WERI-Rb-1 (cell line): Measurements from ENCODE around the gene TTLL3.
"Not testable (repeated sequence)": the region's sequence is repeated elsewhere in the genome, so short reads cannot be mapped to it uniquely, and the experiment has no call there.

Experiments used
- DNase-seq: peaks from one replicate; pipeline ENCODE4 v3.0.0-alpha.2; 2020
- H3K27ac ChIP-seq: fragments of 250-450 bp; sonication (Bioruptor Pico); 2 replicates; pipeline ENCODE4 v1.5.1; 2020; ENCODE audit warnings: mild to moderate bottlenecking, moderate library complexity
- H3K27me3 ChIP-seq: fragments of 250-450 bp; sonication (Bioruptor Pico); 2 replicates; pipeline ENCODE4 v1.5.1; 2021; ENCODE audit warnings: mild to moderate bottlenecking, low read depth, moderate library complexity; ENCODE audit not compliant: insufficient read depth, severe bottlenecking
- H3K36me3 ChIP-seq: fragments of 250-450 bp; sonication (Bioruptor Pico); 2 replicates; pipeline ENCODE4 v1.5.1; 2020; ENCODE audit warnings: mild to moderate bottlenecking, moderate library complexity
- H3K4me3 ChIP-seq: 2 replicates; pipeline ENCODE4 v1.5.1; 2011; ENCODE audit warnings: low read depth, mild to moderate bottlenecking, control low read depth, low read length
- H3K9me3 ChIP-seq: fragments of 250-450 bp; sonication (Bioruptor Pico); 2 replicates; pipeline ENCODE4 v1.5.1; 2021; ENCODE audit warnings: mild to moderate bottlenecking, moderate library complexity; ENCODE audit not compliant: severe bottlenecking
- TF ChIP-seq, protein P1 (sequence below): IDR thresholded peaks from 2 replicates; pipeline ENCODE4 v1.5.1; 2011; ENCODE audit warnings: low read depth, mild to moderate bottlenecking, control low read depth, inconsistent platforms, low read length

Gene TTLL3

GRCh38 chr3:9869955-9870354 lies 59.9 kb downstream of the TTLL3 start:
- TF ChIP-seq, protein P1, sequence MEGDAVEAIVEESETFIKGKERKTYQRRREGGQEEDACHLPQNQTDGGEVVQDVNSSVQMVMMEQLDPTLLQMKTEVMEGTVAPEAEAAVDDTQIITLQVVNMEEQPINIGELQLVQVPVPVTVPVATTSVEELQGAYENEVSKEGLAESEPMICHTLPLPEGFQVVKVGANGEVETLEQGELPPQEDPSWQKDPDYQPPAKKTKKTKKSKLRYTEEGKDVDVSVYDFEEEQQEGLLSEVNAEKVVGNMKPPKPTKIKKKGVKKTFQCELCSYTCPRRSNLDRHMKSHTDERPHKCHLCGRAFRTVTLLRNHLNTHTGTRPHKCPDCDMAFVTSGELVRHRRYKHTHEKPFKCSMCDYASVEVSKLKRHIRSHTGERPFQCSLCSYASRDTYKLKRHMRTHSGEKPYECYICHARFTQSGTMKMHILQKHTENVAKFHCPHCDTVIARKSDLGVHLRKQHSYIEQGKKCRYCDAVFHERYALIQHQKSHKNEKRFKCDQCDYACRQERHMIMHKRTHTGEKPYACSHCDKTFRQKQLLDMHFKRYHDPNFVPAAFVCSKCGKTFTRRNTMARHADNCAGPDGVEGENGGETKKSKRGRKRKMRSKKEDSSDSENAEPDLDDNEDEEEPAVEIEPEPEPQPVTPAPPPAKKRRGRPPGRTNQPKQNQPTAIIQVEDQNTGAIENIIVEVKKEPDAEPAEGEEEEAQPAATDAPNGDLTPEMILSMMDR = no peak
- H3K27ac ChIP-seq = no peak overlapping the region

DNA sequence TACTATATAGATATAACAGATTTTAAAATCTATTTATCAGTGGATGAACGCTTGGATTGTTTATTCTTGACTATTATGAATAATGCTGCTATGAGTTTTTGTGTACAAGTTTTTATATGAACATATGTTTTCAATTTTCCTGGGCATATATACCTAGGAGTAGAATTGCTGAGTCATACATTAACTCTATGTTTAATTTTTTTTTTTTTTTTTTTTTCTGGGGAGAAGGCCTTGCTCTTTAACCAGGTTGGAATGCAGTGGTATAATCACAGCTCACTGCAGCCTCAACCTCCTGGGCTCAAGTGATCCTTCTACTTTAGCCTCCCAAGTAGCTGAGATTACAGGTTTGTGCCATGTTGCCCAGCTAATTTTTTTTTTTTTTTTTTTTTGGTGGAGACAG lies 60.9 kb downstream of the TTLL3 start:
- Histone ChIP-seq H3K27me3 (no peaks in the 10 kb centered on the region), H3K4me3 (no peak overlapping the region), H3K36me3 (no peaks in the 10 kb centered on the region), H3K9me3 (no peaks in the 10 kb centered on the region), H3K27ac (no peak overlapping the region)
- no peak for DNase-seq
- TF ChIP-seq, protein P1 = no peak

More at GRCh38 chr3:9869955-9870354, 59.9 kb downstream of the TTLL3 start:
- Histone ChIP-seq H3K9me3 (no peaks in the 10 kb centered on the region), H3K4me3 (no peak overlapping the region), H3K36me3 (no peaks in the 10 kb centered on the region), H3K27me3 (no peaks in the 10 kb centered on the region)
- DNase-seq = no peak

DNA sequence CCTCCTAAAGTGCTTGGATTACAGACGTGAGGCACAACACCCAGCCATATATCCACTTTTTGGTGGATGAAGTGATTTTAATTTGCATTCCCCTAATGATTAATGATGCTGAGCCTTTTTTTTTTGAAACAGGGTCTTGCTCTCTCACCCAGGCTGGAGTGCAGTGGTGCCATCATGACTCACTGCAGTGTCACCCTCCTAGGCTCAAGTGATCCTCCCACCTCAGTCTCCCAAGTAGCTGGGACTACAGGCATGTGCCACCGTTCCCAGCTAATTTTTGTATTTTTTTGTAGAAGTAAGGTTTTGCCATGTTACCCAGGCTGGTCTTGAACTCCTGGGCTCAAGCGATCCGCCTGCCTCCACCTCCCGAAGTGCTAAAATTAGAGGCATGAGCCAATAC lies 62.0 kb downstream of the TTLL3 start:
- not testable (repeated sequence) for H3K27ac ChIP-seq, H3K27me3 ChIP-seq

DNA sequence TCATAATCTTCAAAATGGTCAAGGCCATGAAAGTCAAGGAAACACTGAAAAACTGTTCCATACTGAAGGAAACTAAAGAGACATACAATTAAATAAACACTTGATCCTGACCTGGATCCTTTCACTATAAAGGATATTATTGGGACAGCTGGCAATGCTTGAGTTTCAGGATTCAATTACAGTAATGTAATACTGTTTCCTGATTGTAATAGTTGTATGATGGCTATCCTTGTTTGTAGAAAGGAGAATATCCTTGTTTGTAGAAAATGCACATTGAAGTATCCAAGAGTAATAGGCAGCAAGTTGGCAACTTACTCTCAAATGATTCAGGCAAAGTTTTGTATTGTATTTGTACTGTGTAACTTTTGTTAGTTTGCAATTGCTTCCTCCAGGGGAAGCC lies 65.4 kb downstream of the TTLL3 start:
- Histone ChIP-seq H3K36me3 (no peaks in the 10 kb centered on the region), H3K27me3 (no peaks in the 10 kb centered on the region), H3K27ac (no peak overlapping the region; the same call in 1 of the 2 replicates), H3K9me3 (no peaks in the 10 kb centered on the region), H3K4me3 (no peak overlapping the region)
- TF ChIP-seq, protein P1 = no peak
- no peak for DNase-seq

More for the DNA sequence above, 62.0 kb downstream of the TTLL3 start:
- H3K4me3 ChIP-seq, H3K36me3 ChIP-seq, H3K9me3 ChIP-seq, DNase-seq: not testable (repeated sequence)

GRCh38 chr3:9876255-9876654 lies 66.2 kb downstream of the TTLL3 start:
- H3K27me3 ChIP-seq, H3K36me3 ChIP-seq, H3K27ac ChIP-seq, H3K9me3 ChIP-seq, H3K4me3 ChIP-seq, DNase-seq: not testable (repeated sequence)

- Histone ChIP-seq H3K4me3 (no peak overlapping the region), H3K9me3 (no peaks in the 10 kb centered on the region), H3K27me3 (no peaks in the 10 kb centered on the region), H3K36me3 (no peaks in the 10 kb centered on the region), H3K27ac (no peak overlapping the region)
- TF ChIP-seq, protein P1 = peak; percentile 31; the same call in 1 of the 2 replicates
- no peak for DNase-seq
Measured at GRCh38 chr3:9876991-9877390, 66.9 kb downstream of the TTLL3 start.

- H3K9me3 ChIP-seq = no peaks in the 10 kb centered on the region
- no peaks in the 10 kb centered on the region for H3K27me3 ChIP-seq
- DNase-seq = no peak
- H3K4me3 ChIP-seq = no peak overlapping the region
- TF ChIP-seq, protein P1 = no peak
- no peaks in the 10 kb centered on the region for H3K36me3 ChIP-seq
- no peak overlapping the region for H3K27ac ChIP-seq
Measured at GRCh38 chr3:9878700-9879099, 68.6 kb downstream of the TTLL3 start.
